22Rv1 (cell line): ENCODE measurements around the gene SORCS2.

ENCODE experiments used
- ZFX ChIP-seq: fragments of 450-650 bp; IDR thresholded peaks from 2 replicates; pipeline ENCODE4 v1.6.1; 2017; ENCODE audit warnings: antibody characterized with exemption, borderline replicate concordance
- TF ChIP-seq, protein P1 (sequence below): fragments of 450-650 bp; IDR thresholded peaks from 2 replicates; pipeline ENCODE4 v1.5.1; 2017; ENCODE audit warnings: mild to moderate bottlenecking

GRCh38 chr4:7296661-7297335 lies 104.5 kb downstream of the SORCS2 start:
- TF ChIP-seq, protein P1, sequence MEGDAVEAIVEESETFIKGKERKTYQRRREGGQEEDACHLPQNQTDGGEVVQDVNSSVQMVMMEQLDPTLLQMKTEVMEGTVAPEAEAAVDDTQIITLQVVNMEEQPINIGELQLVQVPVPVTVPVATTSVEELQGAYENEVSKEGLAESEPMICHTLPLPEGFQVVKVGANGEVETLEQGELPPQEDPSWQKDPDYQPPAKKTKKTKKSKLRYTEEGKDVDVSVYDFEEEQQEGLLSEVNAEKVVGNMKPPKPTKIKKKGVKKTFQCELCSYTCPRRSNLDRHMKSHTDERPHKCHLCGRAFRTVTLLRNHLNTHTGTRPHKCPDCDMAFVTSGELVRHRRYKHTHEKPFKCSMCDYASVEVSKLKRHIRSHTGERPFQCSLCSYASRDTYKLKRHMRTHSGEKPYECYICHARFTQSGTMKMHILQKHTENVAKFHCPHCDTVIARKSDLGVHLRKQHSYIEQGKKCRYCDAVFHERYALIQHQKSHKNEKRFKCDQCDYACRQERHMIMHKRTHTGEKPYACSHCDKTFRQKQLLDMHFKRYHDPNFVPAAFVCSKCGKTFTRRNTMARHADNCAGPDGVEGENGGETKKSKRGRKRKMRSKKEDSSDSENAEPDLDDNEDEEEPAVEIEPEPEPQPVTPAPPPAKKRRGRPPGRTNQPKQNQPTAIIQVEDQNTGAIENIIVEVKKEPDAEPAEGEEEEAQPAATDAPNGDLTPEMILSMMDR, result no peak
- TF ChIP-seq ZFX, result no peak
